Measurements from ENCODE around the gene BOC.

DNA sequence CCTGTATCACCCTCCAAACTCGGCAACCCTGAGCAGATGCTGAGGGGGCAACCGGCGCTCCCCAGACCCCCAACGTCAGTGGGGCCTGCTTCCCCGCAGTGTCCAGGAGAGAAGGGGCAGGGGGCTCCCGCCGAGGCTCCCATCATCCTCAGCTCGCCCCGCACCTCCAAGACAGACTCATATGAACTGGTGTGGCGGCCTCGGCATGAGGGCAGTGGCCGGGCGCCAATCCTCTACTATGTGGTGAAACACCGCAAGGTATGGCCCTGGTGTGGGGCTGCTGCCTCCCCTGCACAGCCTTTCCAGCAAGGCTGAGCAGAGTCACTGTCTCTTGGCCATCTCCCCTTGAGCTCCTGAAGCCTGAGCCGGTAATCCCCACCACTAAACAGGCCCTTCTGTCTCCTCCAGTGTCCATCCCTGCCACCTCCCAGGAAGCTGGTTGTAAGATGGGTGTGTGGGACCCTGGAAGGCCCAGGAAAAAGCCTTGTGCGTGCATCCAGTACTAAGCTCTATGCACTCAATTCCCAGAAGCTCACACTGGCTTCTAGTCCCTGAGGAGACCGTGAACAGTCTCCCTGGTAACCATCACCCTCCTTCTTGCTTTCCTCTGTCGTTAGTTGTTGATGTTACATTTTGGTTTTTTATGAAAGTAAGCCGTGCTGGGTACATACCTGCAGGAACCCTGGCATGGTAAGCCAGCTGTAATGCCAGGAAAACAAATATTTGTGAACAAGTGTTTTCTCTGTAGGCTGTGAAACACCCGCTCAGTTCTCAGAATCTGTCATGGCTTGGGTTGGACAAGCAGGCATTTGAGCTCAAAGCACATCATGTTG, 63.3 kb downstream of the BOC start:
- TF ChIP-seq EZH2 (IDR thresholded peaks at IDR 0.05; ENCODE audit: borderline replicate concordance, low read depth, low read length, severe bottlenecking) = no peak
- TF ChIP-seq, protein P1, sequence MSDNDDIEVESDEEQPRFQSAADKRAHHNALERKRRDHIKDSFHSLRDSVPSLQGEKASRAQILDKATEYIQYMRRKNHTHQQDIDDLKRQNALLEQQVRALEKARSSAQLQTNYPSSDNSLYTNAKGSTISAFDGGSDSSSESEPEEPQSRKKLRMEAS (IDR thresholded peaks at IDR 0.05; ENCODE audit: insufficient read depth, insufficient read length) = no peak
- TF ChIP-seq POLR2AphosphoS5 (IDR thresholded peaks at IDR 0.05; ENCODE audit: insufficient read depth, low read depth, low read length) = no peak
- TF ChIP-seq POLR2A (IDR thresholded peaks at IDR 0.05; ENCODE audit: low read depth, low read length) = no peak
- TF ChIP-seq, protein P2, sequence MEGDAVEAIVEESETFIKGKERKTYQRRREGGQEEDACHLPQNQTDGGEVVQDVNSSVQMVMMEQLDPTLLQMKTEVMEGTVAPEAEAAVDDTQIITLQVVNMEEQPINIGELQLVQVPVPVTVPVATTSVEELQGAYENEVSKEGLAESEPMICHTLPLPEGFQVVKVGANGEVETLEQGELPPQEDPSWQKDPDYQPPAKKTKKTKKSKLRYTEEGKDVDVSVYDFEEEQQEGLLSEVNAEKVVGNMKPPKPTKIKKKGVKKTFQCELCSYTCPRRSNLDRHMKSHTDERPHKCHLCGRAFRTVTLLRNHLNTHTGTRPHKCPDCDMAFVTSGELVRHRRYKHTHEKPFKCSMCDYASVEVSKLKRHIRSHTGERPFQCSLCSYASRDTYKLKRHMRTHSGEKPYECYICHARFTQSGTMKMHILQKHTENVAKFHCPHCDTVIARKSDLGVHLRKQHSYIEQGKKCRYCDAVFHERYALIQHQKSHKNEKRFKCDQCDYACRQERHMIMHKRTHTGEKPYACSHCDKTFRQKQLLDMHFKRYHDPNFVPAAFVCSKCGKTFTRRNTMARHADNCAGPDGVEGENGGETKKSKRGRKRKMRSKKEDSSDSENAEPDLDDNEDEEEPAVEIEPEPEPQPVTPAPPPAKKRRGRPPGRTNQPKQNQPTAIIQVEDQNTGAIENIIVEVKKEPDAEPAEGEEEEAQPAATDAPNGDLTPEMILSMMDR (IDR thresholded peaks at IDR 0.05; ENCODE audit: extremely low read depth in 1 of 2, insufficient read depth in 1 of 2, low read depth in 1 of 2, low read length in 2 of 2) = no peak
- TF ChIP-seq GATA2 (IDR thresholded peaks at IDR 0.05; ENCODE audit: insufficient read depth, insufficient read length, low read depth, low read length) = no peak
- TF ChIP-seq FOS (IDR thresholded peaks at IDR 0.05; ENCODE audit: borderline replicate concordance, insufficient read depth, low read length) = no peak
- TF ChIP-seq MYC (IDR thresholded peaks at IDR 0.05; ENCODE audit: low read depth, low read length) = no peak

All from endothelial cell of umbilical vein (primary cell).